GM21526 (cell line): Measurements from ENCODE around the gene CADM4.
A peak's percentile ranks its signal among the peaks of the same experiment; 100 is the strongest.
"Not testable (repeated sequence)": the region's sequence is repeated elsewhere in the genome, so short reads cannot be mapped to it uniquely, and the experiment has no call there.

Experiments
- ATAC-seq: cut with Tn5 transposase; IDR thresholded peaks from one replicate; pipeline ENCODE4 v1.9.1; 2021; ENCODE audit warnings: moderate library complexity; ENCODE audit not compliant: unreplicated experiment, low FRiP score

The CADM4 gene

GRCh38 chr19:43591904-43592772 lies 47.5 kb downstream of the CADM4 start:
- ATAC-seq: no peak

- no peak for ATAC-seq
Observed at GRCh38 chr19:43589678-43590077, 50.0 kb downstream of the CADM4 start.

- ATAC-seq: no peak
Observed at GRCh38 chr19:43589277-43589676, 50.4 kb downstream of the CADM4 start.

GRCh38 chr19:43587029-43587428 lies 52.6 kb downstream of the CADM4 start:
- ATAC-seq: not testable (repeated sequence)

GRCh38 chr19:43586346-43586745 lies 53.3 kb downstream of the CADM4 start:
- no peak for ATAC-seq

- ATAC-seq: no peak
Observed at GRCh38 chr19:43584484-43584883, 55.2 kb downstream of the CADM4 start.

GRCh38 chr19:43582495-43582894 lies 57.2 kb downstream of the CADM4 start:
- no peak for ATAC-seq

GRCh38 chr19:43581467-43581866 lies 58.2 kb downstream of the CADM4 start:
- ATAC-seq: no peak

- no peak for ATAC-seq
Observed at GRCh38 chr19:43578787-43579186, 60.9 kb downstream of the CADM4 start.

GRCh38 chr19:43575955-43576878 lies 63.4 kb downstream of the CADM4 start:
- no peak for ATAC-seq

GRCh38 chr19:43575156-43575950 lies 64.3 kb downstream of the CADM4 start, which contains the start of the genes PINLYP and XRCC1:
Gene PINLYP, plus strand, starts transcription at chr19:43575801. Its CDS starts 1,391 bp downstream, at chr19:43577192.
Gene XRCC1, minus strand, starts transcription at chr19:43575527. Its CDS starts 69 bp downstream, at chr19:43575458.
- peak; percentile 91 for ATAC-seq

GRCh38 chr19:43574424-43575155 lies 65.1 kb downstream of the CADM4 start:
- no peak for ATAC-seq
